CD4-positive, alpha-beta T cell treated with Interleukin-17A for 1 hour (primary cell): ENCODE measurements around the gene HIP1R.
"Not testable (repeated sequence)": the region's sequence is repeated elsewhere in the genome, so short reads cannot be mapped to it uniquely, and the experiment has no call there.

ENCODE experiments used
- DNase-seq: peaks from one replicate; pipeline ENCODE4 v3.0.0-alpha.2; 2020

HIP1R gene

DNA sequence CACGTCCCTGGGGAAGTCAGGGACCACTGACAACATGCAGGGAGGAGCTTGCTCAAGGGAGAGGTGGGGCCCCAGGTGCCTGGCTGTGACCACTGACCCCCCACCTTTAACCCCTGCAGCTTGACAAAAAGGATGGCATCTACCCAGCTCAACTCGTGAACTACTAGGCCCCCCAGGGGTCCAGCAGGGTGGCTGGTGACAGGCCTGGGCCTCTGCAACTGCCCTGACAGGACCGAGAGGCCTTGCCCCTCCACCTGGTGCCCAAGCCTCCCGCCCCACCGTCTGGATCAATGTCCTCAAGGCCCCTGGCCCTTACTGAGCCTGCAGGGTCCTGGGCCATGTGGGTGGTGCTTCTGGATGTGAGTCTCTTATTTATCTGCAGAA, 26.3 kb downstream of the HIP1R start:
- no peak for DNase-seq

DNA sequence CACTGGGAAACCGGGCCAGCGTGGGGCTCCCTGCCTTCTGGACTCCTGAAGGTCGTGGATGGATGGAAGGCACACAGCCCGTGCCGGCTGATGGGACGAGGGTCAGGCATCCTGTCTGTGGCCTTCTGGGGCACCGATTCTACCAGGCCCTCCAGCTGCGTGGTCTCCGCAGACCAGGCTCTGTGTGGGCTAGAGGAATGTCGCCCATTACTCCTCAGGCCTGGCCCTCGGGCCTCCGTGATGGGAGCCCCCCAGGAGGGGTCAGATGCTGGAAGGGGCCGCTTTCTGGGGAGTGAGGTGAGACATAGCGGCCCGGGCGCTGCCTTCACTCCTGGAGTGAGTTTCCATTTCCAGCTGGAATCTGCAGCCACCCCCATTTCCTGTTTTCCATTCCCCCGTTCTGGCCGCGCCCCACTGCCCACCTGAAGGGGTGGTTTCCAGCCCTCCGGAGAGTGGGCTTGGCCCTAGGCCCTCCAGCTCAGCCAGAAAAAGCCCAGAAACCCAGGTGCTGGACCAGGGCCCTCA, 26.9 kb downstream of the HIP1R start:
- no peak for DNase-seq

DNA sequence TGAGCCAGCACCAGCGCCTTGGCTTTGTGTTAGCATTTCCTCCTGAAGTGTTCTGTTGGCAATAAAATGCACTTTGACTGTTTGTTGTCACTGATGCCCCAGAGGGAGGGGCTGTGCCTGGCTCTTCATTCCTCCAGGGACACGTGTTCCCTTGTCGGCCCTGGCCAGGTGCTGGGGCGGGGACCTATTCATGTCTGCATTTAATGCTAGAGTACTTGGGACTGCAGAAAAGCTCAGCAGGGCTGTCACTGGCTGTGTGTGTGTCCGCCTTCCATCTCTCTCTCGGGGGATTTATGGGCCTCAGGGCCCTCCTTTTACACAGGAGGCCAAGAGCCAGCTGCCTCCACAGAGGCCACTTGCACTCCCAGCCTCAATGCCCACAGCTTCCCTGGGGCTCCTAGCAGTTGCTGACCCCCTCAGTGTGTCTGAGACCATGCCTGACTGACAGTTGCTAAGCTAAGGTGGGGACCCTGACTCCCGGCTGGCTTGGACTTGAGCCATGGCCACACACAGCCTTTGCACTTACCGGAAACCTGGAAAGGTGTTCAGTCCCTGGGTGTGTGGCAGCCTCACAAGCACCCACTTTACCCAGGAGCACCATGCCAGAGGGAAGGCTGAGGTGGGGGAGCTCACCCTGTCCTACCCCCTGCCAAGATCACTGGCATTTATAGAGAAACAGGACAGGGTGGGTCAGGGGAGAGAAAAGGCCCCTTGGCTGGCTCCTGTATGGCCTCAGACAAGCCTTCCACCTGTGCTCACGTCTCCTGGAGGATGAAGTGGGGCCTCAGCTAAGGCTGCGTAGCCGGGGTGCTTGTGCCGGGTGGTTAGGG, 27.8 kb downstream of the HIP1R start:
- no peak for DNase-seq

DNA sequence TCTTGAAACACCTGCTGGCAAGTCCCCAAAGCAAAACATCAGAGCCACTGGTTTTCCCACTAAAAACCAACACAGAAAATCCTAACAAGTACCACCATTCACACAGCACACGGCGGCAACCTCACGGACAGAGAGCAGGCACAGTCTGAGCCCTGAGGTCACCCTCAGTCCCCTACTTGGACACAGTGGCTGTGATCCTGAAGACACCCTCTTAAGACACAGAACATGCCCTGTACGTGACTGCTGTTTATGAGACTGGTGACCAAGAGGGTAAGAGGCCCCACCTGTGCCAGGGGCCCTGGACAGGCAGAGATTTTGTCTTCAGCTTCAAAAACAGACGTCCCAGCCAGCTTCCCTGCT, 29.6 kb downstream of the HIP1R start:
- DNase-seq = no peak

DNA sequence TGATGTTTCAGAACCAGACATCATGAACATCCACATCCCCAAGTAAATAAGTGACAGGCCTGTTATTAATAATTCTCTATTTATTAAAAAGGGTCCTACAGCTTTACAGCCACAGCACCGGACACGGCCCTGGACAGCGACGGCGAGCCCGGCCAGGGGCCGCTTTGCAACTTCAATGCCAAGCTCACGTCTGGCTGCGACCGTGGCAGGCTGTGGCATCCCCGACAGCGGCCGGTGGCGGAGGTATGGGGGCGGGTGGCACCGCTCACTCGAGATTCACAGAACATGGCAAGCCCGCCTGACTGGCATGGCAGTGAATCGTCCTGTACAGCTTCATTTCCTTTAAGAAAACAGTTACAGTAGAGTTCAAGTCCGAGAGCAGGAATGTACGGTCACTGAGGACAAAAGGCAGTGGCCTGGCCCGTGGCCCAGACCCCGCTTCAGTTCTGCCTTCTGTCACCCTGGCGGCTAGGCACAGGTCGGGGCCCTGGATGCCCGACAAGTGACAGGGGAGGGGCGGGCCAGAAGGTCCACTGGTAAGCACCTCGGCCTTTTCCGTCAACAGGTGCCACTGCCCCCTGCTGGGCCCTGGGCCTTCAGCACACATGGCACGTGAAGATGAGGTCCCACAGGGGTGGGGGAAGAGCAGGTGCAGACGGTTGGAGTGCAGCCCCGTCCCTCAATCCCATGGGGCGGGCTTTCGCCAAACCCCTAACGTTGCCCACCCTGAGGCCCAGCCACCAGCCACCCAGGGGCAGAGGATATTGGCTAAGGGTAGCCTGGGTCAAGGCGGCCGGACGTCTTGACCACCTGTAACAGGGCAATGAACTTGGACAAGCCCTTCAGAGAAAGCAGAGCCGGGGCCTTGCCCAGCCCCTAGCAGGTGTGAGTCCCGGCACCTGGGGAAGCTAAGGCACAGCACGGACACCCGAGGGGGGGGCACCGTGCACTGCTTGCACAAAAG, 30.3 kb downstream of the HIP1R start:
- no peak for DNase-seq

DNA sequence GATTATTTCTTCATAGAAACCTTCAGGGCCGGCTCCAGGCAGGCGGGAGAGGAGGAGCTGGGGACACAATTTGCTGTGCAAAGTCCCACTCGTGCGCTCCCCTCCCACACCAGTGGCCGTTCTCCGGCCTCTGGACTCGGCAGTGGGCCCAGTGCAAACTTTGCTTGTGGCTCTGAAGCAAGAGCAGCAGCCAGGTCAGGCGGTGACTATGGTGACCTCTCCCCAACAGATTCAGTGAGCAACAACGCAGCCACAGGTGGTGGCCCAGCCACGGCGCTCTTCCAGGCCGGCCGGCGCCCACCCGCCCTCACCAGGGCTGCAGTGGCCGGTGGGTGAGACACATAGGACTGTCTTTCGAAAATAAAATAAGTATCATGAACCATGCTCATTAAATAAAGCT, 31.1 kb downstream of the HIP1R start:
- no peak for DNase-seq

DNA sequence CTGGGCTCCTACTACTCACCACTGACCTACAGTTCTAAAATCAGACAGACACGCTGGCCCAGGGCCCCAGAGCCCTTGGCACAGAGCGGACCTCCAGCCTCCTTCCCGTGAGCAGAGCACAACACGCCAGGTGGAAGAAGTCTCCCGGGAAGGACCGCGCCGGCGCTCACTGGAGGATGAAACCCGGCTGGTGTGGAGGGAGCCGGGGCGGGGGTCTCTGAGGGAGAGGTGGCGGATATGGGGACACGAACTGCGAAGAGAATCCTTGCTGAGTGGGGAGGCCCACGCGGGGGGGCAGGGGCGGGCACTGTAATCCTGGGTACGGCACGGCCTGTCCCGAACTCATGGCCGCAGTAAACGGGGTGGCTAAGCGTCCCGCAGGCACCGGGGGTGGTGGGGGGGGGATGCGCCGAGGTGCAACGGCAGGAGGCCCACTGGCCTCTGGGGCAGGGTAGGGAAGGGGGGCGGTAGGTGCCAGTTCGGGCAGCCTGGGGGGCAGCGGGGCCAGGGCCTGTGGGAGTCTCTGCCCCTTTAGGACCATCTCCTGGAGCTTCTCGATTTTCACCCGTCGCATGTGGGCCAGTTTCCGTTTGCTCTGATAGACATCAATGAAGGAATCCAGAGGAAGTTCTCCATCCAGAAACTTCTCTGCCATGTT, 31.8 kb downstream of the HIP1R start:
- no peak for DNase-seq

DNA sequence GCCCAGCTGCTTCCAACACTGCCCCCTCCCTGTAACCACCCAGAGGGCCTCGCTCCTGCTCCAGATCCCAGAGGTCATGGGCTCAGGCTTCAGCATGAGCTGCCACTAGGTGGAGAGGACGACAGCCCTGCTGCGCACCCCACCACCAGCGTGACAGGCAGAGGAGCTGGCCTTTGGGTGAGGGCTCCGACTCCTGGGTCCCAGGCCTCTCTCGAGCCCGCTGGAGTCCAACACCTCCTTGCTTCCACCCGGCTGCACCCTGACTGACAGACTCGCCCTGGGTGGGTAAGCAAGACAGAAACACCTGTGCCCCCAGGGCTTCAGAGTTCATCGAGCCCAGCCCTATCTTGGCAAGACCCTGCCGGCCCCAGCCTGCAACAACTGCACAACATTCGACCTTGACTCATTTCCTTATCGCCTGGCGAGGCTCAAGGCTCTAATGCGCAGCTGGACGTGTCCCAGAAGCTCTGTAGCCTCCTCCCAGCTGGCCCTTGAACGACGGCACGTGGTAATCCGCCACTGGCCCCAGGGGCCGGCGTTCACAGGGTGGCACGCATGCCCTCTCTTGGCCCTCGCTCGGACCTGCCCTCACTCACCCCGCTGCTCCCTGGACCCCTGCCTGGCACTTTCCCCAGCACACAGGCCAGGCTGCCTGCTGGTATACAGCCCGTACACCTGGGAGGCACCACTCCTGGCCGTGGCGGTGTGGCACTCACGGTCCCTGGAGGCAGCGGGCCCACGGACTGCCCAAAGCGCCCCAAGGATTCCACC, 32.6 kb downstream of the HIP1R start:
- DNase-seq = no peak

DNA sequence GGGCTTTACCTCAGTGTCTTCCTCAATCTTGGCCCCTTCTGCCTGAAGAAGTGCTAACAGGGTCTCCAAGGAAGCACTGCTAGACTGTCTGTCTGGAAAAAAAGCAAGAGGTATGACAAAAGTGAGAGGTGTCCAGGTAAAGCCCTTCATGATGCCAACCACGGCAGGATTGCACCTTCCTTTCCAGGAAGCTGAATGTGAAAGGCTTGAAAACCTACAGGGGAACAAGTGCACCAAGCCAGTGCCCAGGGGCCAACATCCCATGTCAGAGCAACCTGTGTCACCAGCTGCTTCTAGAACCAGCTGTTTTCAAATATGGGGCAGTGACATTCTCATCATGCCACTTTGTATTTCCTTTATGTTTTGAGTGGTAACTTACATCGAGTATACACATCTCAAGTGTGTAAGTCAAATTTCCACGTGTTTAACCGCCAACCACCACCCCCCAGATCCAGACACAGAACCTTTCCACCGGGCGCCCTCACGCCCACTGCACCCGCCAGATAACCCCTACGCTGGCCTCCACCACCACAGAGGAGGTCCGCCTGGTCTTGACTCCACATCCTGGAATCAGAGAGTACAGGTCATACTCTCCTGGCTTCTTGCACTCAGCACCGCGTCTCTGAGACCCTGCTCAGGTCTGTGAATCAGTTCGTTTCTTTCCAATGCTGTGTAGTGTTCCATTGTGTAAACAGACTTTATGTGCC, 33.4 kb downstream of the HIP1R start:
- DNase-seq = no peak

DNA sequence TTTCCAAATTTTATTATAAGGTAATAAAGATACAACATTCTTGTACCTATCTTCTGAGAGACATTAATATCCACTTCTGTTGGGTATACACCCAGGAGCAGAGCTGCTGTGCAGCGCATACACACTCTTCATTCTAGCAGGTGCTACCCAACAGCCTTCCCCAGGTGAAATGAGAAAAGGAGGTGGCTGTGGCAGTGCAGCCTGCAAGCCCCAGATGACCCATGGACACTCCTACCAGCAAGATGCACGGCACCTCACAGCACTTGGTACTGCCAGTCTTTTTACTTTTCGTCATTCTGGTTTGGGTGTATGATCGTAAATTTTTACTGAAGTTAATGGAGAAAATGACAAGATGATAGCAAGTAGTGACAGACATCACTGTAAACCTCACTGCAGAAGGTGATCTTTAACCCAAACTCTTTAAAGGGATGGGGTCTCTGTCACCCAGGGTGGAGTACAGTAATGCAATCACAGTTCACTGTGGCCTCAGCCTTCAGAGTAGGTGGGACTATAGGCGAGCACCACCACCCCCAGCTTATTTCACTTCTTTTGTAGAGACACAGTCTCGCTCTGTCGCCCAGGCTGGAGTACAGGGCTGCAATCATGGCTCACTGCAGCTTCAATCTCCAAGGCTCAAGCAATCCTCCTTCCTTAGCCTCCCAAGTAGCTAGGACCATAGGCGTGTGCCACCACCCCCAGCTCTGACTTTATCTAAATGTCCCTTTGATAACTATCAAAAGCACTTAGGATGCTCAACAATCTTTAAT, 34.1 kb downstream of the HIP1R start:
- DNase-seq = no peak

DNA sequence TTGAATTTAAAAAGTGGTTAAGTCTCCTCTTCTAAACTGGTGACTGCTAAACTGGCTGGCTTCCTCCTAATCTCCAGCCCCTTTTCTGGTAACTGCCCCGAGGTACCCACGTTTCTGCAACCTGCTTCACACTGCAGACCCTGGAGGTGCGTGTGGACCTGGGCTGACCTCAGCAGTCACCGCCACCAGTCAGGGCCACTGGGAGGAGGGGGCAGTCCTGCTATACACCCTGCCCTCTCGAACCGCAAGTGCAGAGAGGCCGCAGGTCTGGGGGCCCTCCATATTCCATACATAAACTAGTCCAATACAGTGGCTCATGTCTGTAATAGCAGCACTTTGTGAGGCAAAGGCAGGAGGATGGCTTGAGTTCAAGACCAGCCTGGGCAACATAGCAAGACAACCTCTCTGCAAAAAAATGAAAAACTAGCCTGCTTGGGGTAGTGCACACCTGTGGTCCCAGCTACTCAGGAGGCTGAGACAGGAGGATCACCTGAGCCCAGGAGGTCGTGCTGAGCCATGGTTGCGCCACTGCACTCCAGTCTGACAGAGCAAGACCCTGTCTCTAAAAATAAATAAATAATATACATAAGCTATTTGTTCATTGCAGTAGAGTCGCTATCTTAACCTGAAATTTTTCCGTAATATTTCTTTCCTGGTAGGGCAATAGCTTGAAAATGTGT, 35.0 kb downstream of the HIP1R start:
- no peak for DNase-seq

DNA sequence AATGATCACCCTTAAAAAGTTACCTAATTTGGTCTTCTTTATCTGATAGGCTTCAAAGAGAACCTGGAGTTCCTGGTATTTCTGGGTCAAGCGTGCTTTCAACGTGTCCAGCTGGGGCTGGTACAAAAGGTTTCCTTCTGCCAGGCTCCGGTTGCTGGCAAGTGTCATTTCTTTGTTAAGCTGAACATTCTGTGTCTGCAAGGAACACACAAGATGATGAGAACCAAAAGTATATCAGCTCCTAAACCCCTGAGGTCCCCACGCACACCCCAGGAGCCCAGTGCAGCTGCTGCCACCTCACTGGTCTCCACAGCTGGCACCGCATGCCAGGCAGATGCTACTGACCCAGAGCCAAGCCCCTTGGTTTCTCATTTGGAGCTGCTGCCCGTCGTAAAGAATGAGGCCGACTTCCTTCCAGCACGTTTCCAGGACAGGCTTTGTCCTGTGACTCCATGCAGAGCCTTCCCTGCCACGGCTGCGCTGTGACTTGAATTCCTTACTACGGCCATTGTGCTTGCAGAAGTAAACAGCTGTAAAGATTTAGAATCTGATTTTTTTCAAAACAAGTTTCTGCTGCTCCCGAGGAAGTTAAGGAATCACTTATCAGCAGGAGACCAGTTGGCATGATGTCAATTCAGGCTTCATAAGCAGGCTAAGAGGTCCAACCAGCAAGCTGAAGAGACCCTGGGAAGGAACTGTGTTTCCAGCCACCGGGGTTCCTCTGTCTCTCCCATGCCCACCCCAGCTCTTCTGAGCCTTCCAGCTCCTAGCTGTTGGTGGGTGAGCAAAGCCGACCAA, 35.8 kb downstream of the HIP1R start:
- no peak for DNase-seq

DNA sequence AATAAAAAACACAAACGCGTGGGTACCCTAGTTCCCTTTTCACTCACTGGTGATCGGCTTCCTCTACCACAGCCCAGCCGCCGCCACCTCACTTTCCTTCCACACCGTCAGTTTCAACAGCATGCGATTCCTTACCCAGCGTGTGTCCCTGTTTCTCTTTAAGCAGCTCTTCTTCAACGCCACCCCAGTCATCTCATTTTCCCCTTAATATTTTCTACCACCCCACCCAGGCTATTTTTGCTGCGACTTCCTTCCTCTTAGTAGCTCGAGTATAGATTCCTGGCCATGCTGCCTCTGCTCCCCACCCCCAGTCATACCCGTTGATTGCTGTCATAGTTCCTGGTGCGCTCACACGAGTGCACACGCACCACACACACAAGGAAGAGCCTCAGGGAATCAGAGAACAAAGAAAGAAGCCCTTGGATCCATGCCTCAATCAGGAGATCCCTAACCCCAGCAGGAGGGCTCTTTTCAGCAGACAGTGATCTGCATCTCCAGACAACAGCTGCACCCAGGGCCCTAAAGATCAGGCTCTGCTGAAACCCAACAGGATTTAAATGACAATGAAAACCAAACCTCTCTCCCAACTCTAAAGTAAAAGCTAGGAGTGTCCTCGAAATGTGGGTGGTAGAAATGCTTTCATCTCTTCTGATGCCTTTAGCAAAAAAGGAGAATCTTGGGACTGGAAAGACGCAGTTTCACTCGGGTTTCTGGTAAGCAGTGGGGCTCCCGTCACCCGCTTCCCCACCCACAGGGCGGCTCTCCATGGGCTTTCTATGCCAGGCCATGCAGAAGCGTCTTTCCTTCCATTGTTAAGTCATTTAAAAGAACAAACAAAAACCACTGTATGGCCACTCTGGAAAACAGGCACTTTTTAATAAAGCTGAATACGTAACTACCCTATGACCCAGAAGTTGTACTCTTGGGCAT, 36.9 kb downstream of the HIP1R start:
- peak; percentile 56 for DNase-seq

DNA sequence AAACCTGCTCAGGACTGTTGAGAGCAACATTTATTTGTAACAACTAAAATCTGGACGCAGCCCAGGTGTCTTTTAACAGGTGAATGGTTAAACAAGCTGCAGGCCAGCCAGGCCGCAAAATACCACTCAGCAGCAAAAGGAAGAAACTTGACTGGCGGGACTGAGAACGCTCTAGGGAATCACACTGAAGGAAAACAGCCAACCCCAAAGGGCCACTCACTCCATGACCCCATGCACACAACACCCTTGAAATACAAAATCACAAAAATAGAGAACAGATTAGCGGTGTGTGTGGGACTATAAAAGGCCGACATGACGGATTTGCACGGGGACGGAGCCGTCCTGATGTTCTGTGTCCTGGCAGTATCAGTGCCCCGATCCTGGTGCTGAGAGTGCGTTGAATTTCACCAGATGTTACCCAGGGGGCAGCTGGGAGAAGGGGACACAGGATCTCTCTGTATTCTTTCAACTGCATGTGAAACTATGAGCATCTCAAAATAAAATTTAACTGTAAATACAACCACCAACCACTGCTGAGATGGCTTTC, 37.6 kb downstream of the HIP1R start:
- DNase-seq = no peak

DNA sequence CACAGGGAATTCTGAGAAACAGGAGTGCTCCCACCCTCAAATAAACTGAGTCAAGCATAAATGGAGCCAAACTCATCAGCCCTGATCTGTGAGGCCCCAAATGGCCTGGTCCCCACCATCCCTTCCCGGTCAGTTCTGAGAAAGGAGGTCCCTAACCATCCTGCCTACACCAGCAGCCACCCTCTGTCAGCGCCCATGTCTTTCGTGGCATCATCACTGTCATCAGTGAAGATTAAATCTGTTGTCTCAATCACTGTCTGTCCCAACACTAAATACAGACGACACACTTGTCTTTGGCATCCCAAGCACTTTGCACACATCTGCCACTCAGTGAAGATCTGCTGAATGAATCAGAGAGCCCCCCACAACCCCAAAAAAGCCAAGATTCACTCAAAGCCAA, 38.3 kb downstream of the HIP1R start:
- no peak for DNase-seq

DNA sequence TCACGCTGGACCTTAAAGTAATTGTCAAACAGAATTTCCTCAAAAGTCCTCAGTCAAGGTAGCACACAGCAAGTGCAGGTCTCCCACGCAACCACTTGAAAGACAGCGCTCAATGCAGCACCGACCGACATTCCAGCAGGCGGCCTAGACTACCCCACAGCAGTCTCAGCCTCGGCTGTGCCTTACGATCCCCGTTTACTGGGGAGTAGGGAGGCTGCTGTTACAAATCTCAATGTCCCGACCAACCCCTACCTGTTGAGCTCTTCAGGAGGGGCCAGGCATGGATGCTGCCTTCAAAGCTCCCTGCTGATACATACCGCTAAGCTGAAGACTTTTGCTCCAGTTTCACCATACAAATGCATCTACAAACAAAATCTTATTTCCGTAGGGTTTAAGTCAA, 38.8 kb downstream of the HIP1R start:
- DNase-seq = peak; percentile 53

DNA sequence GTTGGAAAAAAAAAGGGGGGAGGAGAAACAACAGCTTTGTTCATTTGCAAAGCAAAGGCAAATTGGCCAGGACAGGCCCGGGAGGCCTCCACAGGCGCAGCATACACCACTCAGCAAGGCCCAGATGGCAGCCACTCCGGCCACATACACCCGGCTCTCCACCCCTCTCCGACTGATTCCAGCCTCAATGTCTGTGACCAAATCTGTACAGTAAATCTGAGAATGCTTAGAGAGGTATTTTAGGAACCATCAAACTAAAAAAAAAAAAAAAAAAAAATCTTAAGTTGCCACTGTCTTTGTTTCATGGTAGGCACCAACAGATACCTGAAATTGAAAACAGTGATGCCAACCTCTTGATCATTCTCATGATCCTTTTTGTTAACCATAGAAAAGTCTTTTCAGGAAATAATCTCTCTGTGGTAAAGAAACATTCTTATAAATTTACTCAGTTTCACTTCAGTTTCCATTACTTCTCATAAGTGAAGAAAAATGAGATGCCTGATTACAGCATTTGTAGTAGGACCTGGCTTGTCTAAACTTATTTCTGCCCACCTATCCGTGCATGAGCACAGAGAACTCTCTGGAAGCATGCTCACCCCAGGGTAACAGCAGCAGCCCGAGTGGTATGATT, 40.4 kb downstream of the HIP1R start:
- DNase-seq = no peak

DNA sequence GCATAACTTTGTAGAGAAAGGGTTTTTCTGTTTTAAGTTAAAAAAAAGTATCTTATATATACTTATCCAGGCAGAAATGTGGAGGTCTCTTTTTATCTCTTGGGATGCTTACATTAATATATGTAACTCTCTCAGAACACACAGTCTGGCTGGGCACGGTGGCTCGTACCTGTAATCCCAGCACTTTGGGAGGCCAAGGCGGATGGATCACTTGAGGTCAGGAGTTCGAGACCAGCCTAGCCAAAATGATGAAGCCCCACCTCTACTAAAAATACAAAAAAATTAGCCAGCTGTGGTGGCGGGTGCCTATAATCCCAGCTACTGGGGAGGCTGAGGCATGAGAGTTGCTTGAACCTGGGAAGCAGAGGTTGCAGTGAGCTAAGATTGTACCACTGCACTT, 41.0 kb downstream of the HIP1R start:
- DNase-seq = not testable (repeated sequence)
